Body of pancreas (tissue), 4 donors: ENCODE data around the gene PPCDC. TPM values are rescaled to one million over a fixed set of nuclear protein-coding genes. Genes with fewer than 3 reads are reported as not detected.

Experiments used
- ATAC-seq: fragments of 150-250 bp; one replicate; pipeline ENCODE4 v1.9.1; 2016
- DNase-seq, 4 donors: peaks; one replicate each; pipeline ENCODE4 v3.0.0-alpha.2; 2019
- H3K27ac ChIP-seq, 4 donors: fragments of 200-600 bp; sonication (generic); 1 replicate in 3 of 4; 2 replicates in 1 of 4; pipeline versions ENCODE4 v1.5.1 to v1.6.1; 2016 to 2019; ENCODE audit warnings: mild to moderate bottlenecking in 1 of 4, mixed read lengths in 1 of 4, moderate library complexity in 1 of 4
- H3K27me3 ChIP-seq, 2 donors: fragments of 200-600 bp; sonication (generic); one replicate each; pipeline ENCODE4 v1.6.0; 2016; ENCODE audit warnings: mild to moderate bottlenecking in 1 of 2
- H3K36me3 ChIP-seq, 2 donors: fragments of 200-600 bp; sonication (generic); replicated peaks in 1 of 2; 2 replicates each; pipeline ENCODE4 v1.5.1; 2016; ENCODE audit warnings: low read depth in 2 of 2; ENCODE audit not compliant: insufficient read depth in 1 of 2
- H3K4me1 ChIP-seq: fragments of 200-600 bp; sonication (generic); one replicate; pipeline ENCODE4 v1.6.0; 2016
- H3K4me3 ChIP-seq, 2 donors: fragments of 200-600 bp; sonication (generic); 1 replicate in 1 of 2; 2 replicates in 1 of 2; pipeline ENCODE4 v1.5.1; 2016 to 2019
- H3K9me3 ChIP-seq, 3 donors: fragments of 200-600 bp; sonication (generic); 1 replicate in 2 of 3; 2 replicates in 1 of 3; pipeline ENCODE4 v1.5.1; 2016
- CTCF ChIP-seq, 7 experiments: fragments of 450-650 bp in 4 of 7; fragments of 200-600 bp in 3 of 7; sonication (generic) in 3 of 7; IDR thresholded peaks; one replicate each; pipeline ENCODE4 v1.5.1; 2016 to 2019; ENCODE audit warnings: antibody characterized with exemption in 7 of 7
- POLR2A ChIP-seq, 3 donors: fragments of 450-650 bp; IDR thresholded peaks; one replicate each; pipeline ENCODE4 v1.6.1; 2016; ENCODE audit warnings: antibody characterized with exemption in 3 of 3, mild to moderate bottlenecking in 2 of 3
- WGBS, 2 donors: methylation state at CpG; one replicate each; pipeline ENCODE4 v1.1.5; 2017; 5-methylcytosine and 5-hydroxymethylcytosine counted together
- intact Hi-C: fragments of 100-400 bp; cut with DNase I; formaldehyde crosslinking; loops from one replicate; pipeline ENCODE4 v1.15.1; 2023
- total RNA-seq, 2 donors: library from RNA; depleted of rRNA; stranded (reverse); fragments of >200 nt; gene quantifications; one replicate each; pipeline ENCODE4 v1.1.0, GENCODE V29; 2016

The PPCDC gene
- total RNA-seq, 2 donors from 2014 or later: 12.5 to 13.2 TPM

- H3K4me3 ChIP-seq: no peak overlapping the region
- H3K27me3 ChIP-seq: no peaks in the 10 kb centered on the region
- H3K4me1 ChIP-seq: peaks cover 57% of the 10 kb centered on the region
- peak; percentile 78 to 94 (median 88) for DNase-seq
- TF ChIP-seq POLR2A (IDR thresholded peaks at IDR 0.05) (peak in 2 of 3 donors; percentile 47 to 52), CTCF (IDR thresholded peaks at IDR 0.05) (peak in 6 of 7 experiments; percentile 41 to 78 (median 70))
- no peaks in the 10 kb centered on the region for H3K9me3 ChIP-seq
- 25 to 35% methylated on average over 9 to 12 of the region's 12 CpGs for WGBS, 2 donors
- no peaks in the 10 kb centered on the region for H3K36me3 ChIP-seq
- intact Hi-C loops: no loop called here
- peak; percentile 70 for ATAC-seq
- H3K27ac ChIP-seq: peak overlapping the region; percentile 91 to 96 (median 93)
These were observed 19.5 kb downstream of the PPCDC start for GRCh38 chr15:75042730-75043508.

GRCh38 chr15:75043509-75044257 lies 20.3 kb downstream of the PPCDC start:
- no peak overlapping the region for H3K4me3 ChIP-seq
- intact Hi-C loops: no loop called here

GRCh38 chr15:75044258-75044878 lies 21.0 kb downstream of the PPCDC start:
- WGBS, 2 donors: 85 to 88% methylated on average over 14 of the region's 14 CpGs
- intact Hi-C loops: no loop called here
- Histone ChIP-seq H3K4me3 (no peak overlapping the region), H3K36me3 (no peaks in the 10 kb centered on the region), H3K9me3 (no peaks in the 10 kb centered on the region), H3K27ac (peak overlapping the region; percentile 91 to 96 (median 93)), H3K27me3 (no peaks in the 10 kb centered on the region), H3K4me1 (peaks cover 72% of the 10 kb centered on the region)
- ATAC-seq (no peak), DNase-seq (no peak)
- TF ChIP-seq CTCF (IDR thresholded peaks at IDR 0.05) (no peak), POLR2A (IDR thresholded peaks at IDR 0.05) (no peak)

More at GRCh38 chr15:75043509-75044257, 20.3 kb downstream of the PPCDC start:
- peak; percentile 93 to 98 (median 96) for DNase-seq
- peak; percentile 88 for ATAC-seq
- TF ChIP-seq CTCF (IDR thresholded peaks at IDR 0.05): peak in 6 of 7 experiments; percentile 15 to 71 (median 63)
- TF ChIP-seq POLR2A (IDR thresholded peaks at IDR 0.05): peak in 1 of 3 donors; percentile 52
- whole genome bisulfite sequencing, 2 donors: 15 to 25% methylated on average over 7 to 20 of the region's 20 CpGs
- Histone ChIP-seq H3K36me3 (no peaks in the 10 kb centered on the region), H3K4me1 (peaks cover 65% of the 10 kb centered on the region), H3K27ac (peak overlapping the region; percentile 91 to 96 (median 93)), H3K9me3 (no peaks in the 10 kb centered on the region), H3K27me3 (no peaks in the 10 kb centered on the region)

GRCh38 chr15:75045332-75046015 lies 22.1 kb downstream of the PPCDC start:
- DNase-seq (no peak), ATAC-seq (no peak)
- Histone ChIP-seq H3K9me3 (no peaks in the 10 kb centered on the region), H3K4me1 (peaks cover 82% of the 10 kb centered on the region), H3K4me3 (no peak overlapping the region), H3K27ac (peak overlapping the region in 1 of 4 donors; percentile 91), H3K36me3 (no peaks in the 10 kb centered on the region), H3K27me3 (no peaks in the 10 kb centered on the region)
- 91 to 97% methylated on average over 5 to 6 of the region's 6 CpGs for WGBS, 2 donors
- TF ChIP-seq CTCF (IDR thresholded peaks at IDR 0.05): no peak
- intact Hi-C loops: no loop called here
